ENCODE data around the gene KCNAB1.
"Not testable (repeated sequence)": the region's sequence is repeated elsewhere in the genome, so short reads cannot be mapped to it uniquely, and the experiment has no call there.

The KCNAB1 gene

DNA sequence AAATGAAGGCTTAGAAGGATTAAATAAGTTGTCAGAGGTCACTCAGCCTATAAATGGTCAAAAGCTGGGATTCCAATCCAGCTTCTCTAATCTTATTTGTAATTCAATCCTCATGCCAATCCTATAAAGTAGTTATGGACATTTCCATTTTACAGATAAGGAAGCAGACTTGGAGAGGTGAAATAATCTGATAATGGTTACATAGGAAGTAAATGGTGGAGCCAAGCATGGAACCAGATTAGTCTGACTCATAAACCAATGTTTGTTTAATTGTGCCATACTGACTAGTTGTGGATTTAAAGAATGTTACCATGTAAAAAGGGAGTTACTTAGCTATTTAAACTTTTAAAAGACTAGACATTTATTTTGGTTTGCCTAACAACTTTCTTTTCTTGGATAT, 59.7 kb downstream of the KCNAB1 start:
- DNase-seq = peak; percentile 26

DNA sequence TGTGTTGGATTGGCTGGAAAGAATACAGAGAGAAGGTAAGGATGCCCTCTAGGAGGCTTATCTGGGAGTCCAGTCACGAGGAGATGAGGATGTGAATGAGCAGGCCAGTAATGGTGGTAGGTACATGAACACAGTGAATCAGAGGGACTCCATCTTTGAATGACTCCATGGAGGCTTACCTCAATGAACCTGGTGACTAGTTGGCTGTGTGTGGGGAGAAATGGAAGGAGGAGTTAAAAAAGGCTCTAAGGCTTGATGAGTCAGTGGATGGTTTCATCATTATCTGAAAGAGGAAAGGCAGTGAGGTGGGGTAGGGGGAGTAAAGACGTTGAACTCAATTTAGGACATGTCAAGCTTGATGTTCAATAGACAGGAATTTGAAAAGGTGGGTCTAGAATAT, 61.1 kb downstream of the KCNAB1 start:
- peak; percentile 49 for DNase-seq

DNA sequence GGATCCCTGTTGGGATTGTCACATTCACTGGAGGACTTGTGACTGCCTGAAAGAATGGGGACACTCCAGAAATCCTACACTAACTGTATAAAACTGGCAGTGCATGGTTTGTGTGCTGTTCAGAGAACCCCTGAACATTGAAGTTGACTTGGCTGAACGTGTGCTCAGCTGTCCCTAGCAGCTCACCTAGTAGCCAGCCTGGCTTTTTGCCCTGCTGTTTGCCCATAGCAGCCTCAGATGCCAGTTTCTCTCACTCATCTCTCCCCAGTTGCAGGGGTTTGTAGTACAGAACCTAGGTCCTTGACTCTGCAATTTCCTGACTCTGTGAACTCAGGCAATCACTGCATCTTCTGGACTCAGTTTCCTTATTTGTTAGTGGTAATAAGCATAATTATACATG, 63.0 kb downstream of the KCNAB1 start:
- no peak for DNase-seq

DNA sequence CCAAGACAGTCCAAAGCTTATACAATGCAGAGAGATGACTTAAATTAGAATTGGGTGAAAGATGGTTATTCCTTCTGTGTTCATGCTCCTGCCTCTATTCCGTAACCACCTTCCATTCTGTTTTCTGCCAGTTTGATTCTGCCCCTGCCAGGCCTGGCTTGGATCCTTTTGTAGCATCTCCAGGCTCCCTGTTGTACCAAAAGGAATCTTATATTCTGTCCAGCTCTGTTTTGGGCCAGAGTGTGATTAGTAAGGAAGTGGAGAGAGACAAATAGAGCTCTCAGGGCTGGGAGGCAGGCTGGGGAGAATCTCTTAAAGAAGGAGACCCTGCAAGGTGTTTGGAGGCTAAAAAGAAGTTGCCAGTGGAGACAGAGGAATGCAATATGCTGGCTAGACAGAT, 63.8 kb downstream of the KCNAB1 start:
- DNase-seq = no peak

DNA sequence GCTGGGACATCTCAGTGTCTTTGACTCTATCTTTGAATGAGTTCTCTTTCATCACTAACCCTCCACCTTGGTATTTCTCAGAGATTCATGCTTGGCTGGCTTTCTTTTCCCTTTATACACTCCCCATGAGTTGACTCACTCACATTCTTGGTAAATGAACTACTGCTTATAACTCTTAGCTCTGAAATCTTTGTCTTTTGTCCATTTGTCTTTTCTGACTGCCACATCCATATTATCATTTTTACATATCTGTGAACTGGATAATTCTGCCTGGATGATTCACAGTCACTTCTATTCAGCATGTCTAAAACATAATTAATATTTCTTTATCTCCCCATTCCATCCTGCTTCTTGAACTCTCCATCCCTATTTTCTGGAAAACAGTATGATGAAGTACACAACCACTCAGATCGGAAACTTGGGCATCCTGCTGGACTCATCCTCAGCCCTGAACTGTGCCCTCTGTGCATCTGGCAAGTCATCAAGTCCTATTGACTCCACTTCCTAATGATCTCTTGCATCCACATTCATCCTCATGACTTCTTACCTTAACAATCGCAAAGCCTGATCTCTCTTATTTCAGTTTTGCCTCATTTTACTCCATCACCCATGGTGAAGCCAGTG, 66.9 kb downstream of the KCNAB1 start:
- peak; percentile 58 for DNase-seq

DNA sequence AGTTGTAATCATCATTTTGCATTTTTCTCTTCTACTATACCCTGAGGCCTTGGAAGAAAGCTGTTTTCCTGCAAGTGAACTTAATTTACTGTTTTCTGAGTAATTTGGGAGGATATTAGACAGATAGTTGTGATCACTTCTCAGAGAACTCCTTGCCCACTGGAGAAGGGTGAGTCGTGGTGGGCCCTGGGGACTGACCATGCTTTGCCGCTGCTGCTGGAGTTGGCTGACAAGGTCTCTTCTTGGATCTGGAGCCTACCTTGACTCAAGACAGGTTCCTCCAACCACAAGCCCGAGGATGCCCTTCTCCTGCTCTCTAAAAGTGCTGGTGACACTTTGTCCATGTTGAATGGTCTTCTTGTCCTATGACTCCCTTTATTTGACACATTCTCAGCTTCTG, 68.4 kb downstream of the KCNAB1 start:
- no peak for DNase-seq

DNA sequence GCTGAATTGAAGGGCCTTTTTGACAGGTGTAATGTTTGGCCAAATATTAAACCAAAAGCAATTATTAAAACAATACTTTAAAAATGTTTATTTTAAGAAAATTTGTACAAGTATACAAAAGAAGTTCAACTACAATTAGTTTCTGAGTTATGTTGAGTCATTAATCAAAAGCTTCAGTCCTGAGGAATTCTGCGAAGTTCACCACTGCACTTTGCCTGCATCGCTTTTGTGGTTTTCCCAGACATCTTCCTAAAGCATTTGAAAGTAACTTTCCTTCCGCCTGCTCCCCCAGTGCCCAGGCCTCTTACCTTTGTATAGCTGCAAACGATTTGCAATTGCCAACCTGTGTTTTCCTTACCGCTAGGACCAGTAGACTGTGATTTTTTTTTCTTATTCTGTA, 69.5 kb downstream of the KCNAB1 start:
- DNase-seq = no peak

DNA sequence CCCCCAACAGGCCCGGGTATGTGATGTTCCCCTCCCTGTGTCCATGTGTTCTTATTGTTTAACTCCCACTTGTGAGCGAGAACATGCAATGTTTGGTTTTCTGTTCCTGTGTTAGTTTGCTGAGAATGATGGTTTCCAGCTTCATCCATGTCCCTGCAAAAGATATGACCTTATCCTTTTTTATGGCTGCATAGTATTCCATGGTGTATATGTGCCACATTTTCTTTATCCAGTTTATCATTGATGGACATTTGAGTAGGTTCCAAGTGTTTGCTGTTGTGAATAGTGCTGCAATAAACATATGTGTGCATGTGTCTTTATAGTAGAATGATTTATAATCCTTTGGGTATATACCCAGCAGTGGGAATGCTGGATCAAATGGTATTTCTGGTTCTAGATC, 74.6 kb downstream of the KCNAB1 start:
- not testable (repeated sequence) for DNase-seq

DNA sequence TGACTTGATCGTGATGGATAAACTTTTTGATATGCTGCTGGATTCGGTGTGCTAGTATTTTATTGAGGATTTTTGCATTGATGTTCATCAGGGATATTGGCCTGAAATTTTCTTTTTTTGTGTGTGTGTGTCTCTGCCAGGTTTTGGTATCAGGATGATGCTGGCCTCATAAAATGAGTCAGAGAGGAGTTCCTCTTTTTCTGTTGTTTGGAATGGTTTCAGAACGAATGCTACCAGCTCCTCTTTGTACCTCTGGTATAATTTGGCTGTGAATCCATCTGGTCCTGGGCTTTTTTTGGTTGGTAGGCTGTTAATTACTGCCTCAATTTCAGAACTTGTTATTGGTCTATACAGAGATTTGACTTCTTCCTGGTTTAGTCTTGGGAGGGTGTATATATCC, 76.8 kb downstream of the KCNAB1 start:
- not testable (repeated sequence) for DNase-seq

DNA sequence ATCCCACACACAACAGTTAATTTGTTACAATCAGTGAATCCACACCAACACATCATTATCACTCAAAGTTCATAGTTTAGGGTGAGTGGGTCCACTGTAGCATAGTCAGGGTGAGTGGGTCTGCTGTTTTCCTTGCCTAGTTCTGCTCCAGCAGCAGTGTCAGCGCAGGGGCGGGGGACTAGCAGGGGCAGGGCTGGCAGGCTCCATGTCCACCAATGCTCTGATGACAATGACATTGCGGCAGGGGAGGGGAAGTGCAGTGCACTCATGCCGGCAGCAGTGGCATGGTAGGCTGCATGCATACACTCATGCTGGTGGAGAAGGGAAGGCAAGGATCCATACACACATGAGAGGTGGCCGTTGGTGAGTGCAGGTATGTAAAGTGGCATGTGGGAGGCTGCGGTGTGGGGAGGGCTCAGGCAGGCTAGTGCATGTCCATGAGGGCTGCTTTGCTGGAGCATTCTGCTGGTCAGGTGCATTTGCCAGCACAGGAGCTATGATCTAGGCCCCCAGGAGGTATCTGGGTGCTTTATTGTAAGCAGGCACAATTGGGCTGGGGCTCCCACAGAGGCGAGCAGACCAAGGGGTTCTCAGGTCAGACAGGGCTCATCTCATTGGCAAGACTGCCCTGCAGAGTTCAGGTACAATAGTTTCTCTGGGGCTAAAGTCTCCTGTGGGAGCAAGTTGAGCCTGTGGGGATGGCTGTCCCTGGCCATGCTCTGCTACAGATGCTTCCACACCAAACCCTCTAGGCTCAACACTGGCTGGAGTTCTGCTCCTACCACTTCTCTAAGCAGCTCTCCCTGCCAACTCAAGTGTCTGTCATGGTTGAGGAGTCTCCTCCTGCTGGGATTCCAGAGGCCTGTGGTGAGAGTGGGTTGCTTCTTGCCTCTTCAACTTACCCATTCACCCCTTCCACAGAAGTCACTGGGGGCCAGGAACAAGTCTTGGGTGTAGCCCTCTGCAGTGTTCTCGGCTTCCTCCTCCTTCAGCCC, 81.3 kb downstream of the KCNAB1 start:
- no peak for DNase-seq

DNA sequence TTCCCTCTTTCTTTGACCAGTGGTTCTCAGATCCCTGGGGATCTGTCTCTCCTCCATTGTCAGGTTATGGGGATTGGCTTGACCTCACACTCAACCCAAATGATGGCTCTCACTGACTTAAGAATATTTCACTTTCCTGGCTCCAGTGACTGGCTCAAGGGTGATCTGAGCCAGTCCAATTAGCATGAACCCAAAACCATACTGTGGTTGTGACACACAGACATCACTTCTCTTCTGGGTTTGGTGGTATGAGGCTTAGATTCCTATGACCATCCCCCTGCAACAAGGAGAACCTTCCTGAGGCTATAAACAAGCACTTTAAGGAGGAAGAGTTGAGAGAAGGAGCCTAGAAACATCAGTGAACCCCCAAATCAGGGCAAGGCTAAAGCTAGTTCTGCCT, 85.8 kb downstream of the KCNAB1 start:
- peak; percentile 12 for DNase-seq

DNA sequence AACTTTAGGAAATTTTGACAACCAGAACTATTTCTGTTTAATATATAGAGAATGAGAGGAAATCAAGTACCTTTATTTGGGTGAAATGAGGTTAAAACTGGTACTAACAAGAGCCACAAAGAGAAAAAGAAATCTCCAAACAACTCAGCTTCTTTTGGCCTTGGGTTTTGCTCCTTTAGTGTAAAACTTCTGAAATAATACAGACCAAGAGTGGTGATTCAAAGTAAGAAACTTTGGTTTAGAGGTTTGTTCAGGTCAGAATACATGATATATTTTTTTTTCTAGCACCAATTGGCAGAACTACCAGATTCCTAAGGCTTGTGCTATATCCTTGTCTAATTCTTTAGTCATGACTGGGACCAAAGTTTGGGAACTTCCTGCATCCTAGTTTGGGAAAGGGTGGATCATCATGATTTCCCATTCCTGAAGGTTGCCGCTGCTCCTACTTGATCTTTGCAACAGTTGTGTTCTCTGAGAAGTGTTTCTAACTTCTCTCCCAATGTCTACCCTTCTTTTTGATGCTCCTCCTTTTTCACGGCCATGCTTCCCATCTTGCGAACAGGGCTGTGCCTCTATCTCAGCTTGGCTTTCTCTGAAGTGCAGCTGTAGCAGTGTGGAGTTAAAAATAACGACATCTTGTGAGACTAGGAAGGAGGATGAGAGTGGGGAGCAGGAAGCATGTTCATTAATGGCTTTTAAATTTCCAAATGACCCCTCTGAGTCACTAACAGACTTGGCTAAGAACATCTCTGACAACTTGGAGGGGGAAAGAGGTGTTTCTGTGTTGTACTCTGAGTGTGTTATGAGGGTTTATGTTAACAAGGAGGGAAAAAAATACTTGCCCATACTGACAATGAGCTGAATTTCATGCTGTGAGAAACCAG, 87.7 kb downstream of the KCNAB1 start:
- DNase-seq = peak; percentile 78

DNA sequence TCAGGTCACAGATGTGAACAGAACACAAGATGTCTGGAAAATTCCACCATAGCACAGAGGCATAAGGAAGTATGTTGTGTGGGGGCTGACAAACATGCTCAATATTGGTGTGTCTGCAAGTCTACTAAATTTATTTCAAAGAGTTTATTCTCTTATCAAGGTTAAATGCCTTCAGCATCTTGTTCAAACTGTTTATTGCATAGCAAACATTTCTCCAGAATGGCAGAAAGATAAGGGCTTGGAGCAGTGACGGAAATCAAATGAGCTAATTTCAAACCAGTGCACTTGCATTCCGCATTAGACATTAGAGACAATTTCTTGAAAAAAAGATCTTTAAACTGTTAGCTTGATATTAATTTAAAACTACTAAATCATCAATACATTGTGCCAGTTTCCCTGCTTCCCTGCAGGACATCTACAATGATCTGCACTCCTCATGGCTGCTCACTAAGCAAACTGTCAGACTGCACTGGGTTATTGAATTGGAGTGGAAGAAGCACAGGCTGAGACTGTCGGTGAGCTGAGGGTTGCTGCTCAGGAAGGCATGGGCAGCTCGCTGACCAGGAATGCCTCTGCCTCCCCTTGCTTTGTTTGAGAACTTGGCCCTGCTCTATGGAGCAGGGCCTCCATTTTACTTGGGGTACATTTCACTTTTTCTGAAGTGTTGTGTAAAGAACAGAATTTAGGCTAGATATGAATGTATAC, 89.4 kb downstream of the KCNAB1 start:
- DNase-seq = no peak

DNA sequence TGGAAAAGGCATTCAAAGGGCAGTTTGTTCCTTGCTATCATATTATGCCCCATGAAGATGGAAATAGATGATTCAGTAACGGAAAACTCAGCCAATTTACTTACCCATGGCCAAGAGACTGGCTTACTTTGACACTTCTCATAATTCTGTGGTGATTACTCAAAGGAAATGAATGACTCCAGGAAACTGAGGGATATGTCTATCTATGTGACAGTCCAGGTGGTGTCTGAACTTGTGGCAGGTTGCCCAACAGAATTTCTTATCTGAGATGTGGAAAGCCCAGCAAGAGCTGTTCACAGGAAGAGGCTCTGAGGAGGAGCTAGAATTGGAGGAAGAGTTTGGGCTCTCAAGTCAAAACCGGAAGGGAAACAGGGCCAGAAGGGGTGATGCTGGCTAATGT, 91.2 kb downstream of the KCNAB1 start:
- peak; percentile 81 for DNase-seq

DNA sequence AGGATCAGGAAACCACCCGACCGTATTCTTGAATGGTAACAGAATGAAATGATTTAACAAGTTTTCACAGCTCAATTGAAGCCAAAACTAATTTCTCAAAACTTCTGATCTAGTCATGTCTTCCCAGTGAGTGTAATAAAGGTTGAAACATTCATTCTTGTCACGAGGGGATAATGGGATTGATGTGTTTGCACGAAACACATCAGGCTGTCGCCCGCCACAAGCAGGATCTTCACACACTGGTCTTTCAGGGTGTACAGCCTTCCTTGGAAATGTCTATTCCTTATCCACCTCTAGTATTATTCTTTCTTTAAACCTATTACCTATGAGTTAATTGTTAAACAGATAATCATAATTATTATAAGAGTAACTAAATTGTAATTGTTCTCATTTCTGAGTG, 94.3 kb downstream of the KCNAB1 start:
- no peak for DNase-seq

DNA sequence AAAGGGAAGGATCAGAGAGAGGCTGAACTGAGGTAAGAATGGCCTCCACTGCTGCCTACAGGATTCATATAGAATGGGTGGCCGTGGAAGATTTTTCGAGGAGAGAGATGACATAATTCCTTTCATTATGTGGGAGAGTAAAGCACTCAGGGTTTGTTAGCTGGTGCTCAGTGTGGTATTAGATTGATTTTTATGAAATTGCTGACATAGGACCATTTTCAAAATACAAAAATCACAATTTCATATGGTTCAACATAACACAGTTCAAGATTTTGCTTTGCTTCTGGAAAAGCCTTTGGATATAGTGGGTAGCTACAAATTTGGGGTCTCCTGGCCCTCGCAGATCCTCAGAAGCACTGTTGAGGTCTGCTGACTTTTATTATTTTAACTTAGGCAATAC, 95.4 kb downstream of the KCNAB1 start:
- DNase-seq = no peak

DNA sequence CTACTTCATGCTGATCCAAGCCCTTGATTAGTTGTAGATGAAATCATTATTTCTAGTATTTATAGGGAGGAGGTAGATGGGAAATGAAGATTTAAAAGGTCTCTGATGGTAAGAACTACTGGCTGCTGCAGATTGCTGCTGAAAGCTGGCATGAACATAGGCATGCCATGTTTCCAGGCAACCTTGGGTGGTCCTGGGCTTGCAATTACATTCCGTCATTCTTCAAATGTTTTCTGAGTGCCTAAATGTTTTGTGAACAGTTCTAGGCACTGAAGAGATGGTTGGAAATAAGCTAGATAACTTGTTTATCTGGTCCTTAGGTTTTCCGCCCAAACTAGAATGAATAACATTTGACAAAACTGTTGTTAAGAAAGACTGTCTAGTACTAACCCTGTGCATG, 95.8 kb downstream of the KCNAB1 start:
- DNase-seq = no peak

DNA sequence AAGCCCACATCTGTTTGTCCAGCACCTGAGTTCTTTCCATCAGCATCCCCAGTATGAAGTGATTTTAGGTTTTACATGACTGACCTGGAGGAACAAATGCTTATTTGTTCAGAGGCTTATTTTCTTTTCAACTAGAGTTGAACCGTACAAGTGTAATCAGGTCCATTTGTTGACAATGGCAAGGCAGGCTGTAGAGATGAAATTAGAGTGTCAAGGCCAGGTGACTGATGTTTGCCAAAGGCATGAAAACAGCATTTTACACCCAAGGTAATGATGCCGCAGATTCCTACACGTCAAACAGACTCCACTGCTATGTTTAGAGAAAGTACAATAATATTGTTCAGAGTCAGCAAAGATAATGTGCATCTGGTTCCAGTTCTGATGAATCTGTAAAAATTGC, 96.5 kb downstream of the KCNAB1 start:
- no peak for DNase-seq

DNA sequence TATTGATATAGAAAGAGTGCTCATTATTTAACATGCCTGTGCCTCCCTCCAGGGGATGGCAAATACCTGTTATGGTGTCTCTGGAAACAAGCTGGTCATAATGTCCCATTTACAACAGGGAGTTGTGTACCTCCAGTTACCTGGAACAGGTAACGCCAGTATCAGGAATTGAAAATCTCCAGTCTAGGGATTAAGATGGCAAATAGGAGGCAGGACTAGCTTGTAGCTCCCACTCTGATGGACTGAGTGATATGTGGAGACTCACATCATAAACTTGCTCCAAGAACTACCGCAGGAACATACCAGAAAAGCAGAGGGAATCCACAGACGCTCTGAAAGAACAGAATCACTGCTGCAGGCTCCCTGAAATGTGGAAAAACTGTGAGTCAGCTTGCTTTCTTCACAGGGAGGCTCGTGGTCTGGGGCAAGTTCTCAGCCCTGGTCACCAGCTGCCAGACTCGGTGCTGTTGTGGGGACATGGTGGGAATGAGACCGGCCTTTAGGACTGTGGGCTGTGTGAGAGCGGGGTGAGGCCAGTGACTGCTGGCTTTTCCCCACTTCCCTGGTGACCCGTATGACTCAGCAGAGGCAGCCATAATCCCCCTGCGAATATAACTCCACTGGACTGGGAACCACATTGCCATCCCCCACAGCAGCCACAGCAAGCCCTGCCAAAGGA, 97.4 kb downstream of the KCNAB1 start:
- peak; percentile 58 for DNase-seq

DNA sequence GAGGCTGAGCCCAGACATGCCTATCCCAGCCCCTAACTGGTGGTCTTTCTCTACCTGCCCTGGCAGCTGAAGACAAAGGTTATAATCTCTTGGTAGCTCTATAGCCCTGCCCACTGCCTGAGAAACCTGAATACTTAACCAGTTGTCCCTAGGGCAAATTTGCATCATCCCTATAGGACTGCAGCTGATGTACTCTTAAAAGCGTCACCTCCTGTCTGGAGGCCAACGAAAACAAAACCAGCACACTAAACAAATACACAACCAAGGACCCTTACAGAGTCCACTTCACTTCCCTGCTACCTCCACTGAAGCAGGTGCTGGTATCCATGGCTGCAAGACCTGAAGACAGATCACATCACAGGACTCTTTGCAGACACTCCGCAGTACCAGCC, 98.0 kb downstream of the KCNAB1 start:
- peak; percentile 64 for DNase-seq

DNA sequence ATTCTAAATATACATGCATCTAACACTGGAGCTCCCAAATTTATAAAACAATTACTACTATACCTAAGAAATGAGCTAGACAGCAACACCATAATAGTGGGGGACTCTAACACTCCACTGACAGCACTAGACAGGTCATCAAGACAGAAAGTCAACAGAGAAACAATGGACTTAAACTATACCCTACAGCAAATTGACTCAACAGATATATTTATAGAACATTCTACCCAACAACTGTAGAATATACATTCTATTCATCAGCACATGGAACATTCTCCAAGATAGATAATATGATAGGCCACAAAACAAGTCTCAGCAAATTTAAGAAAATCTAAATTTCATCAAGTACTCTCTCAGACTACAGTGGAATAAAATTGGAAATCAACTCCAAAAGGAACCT, 102.0 kb downstream of the KCNAB1 start:
- DNase-seq = not testable (repeated sequence)

DNA sequence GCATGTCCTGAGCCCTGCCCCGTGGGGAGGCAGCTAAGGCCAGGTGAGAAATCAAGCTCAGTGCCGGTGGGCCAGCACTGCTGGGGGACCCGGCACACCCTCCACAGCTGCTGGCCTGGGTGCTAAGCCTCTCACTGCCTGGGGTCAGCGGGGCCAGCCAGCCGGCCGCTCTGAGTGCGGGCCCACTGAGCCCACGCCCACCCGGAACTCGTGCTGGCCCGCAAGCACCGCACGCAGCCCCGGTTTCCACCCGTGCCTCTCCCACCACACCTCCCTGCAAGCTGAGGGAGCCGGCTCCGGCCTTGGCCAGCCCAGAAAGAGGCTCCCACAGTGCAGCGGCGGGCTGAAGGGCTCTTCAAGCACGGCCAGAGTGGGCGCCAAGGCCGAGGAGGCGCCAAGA, 103.7 kb downstream of the KCNAB1 start:
- not testable (repeated sequence) for DNase-seq
